Stimulated activated CD4-positive, alpha-beta T cell treated with anti-CD3 and anti-CD28 coated beads, Interleukin-12 subunit alpha, Interleukin-12 subunit beta, amount 100 ng/mL, for 48 hours (primary cell): Measurements from ENCODE around the gene RAD51B.
"Not testable (repeated sequence)": the region's sequence is repeated elsewhere in the genome, so short reads cannot be mapped to it uniquely, and the experiment has no call there.

ENCODE experiments used
- DNase-seq, 3 donors: peaks; one replicate each; pipeline ENCODE4 v3.0.0-alpha.2; 2020; ENCODE audit warnings: low read depth in 2 of 3, low spot score in 1 of 3

Gene RAD51B

GRCh38 chr14:68018598-68018997, 199.0 kb downstream of the RAD51B start:
- DNase-seq: no peak

- no peak for DNase-seq
Observed at GRCh38 chr14:68020493-68020892, 200.9 kb downstream of the RAD51B start.

- no peak for DNase-seq
Observed at GRCh38 chr14:68020999-68021663, 201.6 kb downstream of the RAD51B start.

- no peak for DNase-seq
Observed at GRCh38 chr14:68027276-68027675, 207.7 kb downstream of the RAD51B start.

- DNase-seq: no peak
Observed at GRCh38 chr14:68028075-68028474, 208.5 kb downstream of the RAD51B start.

- not testable (repeated sequence) for DNase-seq
Observed at GRCh38 chr14:68031011-68031410, 211.4 kb downstream of the RAD51B start.

GRCh38 chr14:68032154-68032553, 212.6 kb downstream of the RAD51B start:
- no peak for DNase-seq

GRCh38 chr14:68033336-68033932, 213.9 kb downstream of the RAD51B start:
- DNase-seq: no peak

GRCh38 chr14:68034896-68035295, 215.3 kb downstream of the RAD51B start:
- no peak for DNase-seq

GRCh38 chr14:68036202-68036601, 216.6 kb downstream of the RAD51B start:
- no peak for DNase-seq

- no peak for DNase-seq
Observed at GRCh38 chr14:68039593-68039992, 220.0 kb downstream of the RAD51B start.

GRCh38 chr14:68040633-68041369, 221.2 kb downstream of the RAD51B start:
- no peak for DNase-seq

GRCh38 chr14:68041876-68042354, 222.3 kb downstream of the RAD51B start:
- no peak for DNase-seq

- no peak for DNase-seq
Observed at GRCh38 chr14:68042586-68043210, 223.1 kb downstream of the RAD51B start.

- DNase-seq: no peak
Observed at GRCh38 chr14:68043752-68044151, 224.2 kb downstream of the RAD51B start.

- no peak for DNase-seq
Observed at GRCh38 chr14:68047906-68048305, 228.3 kb downstream of the RAD51B start.

GRCh38 chr14:68048815-68049214, 229.2 kb downstream of the RAD51B start:
- not testable (repeated sequence) for DNase-seq

GRCh38 chr14:68050177-68050576, 230.6 kb downstream of the RAD51B start:
- DNase-seq: no peak

GRCh38 chr14:68051146-68051545, 231.6 kb downstream of the RAD51B start:
- no peak for DNase-seq

- DNase-seq: no peak
Observed at GRCh38 chr14:68060198-68060597, 240.6 kb downstream of the RAD51B start.

- no peak for DNase-seq
Observed at GRCh38 chr14:68062651-68063050, 243.1 kb downstream of the RAD51B start.

GRCh38 chr14:68065322-68065721, 245.7 kb downstream of the RAD51B start:
- DNase-seq: no peak
